HG02759 (cell line): ENCODE measurements around the gene ABHD12.

Source experiments
- ATAC-seq: cut with Tn5 transposase; IDR thresholded peaks from one replicate; pipeline ENCODE4 v1.9.1; 2021; ENCODE audit warnings: mild to moderate bottlenecking, moderate library complexity; ENCODE audit not compliant: unreplicated experiment

Gene ABHD12

GRCh38 chr20:25293507-25293906 lies 97.1 kb downstream of the ABHD12 start:
- no peak for ATAC-seq

DNA sequence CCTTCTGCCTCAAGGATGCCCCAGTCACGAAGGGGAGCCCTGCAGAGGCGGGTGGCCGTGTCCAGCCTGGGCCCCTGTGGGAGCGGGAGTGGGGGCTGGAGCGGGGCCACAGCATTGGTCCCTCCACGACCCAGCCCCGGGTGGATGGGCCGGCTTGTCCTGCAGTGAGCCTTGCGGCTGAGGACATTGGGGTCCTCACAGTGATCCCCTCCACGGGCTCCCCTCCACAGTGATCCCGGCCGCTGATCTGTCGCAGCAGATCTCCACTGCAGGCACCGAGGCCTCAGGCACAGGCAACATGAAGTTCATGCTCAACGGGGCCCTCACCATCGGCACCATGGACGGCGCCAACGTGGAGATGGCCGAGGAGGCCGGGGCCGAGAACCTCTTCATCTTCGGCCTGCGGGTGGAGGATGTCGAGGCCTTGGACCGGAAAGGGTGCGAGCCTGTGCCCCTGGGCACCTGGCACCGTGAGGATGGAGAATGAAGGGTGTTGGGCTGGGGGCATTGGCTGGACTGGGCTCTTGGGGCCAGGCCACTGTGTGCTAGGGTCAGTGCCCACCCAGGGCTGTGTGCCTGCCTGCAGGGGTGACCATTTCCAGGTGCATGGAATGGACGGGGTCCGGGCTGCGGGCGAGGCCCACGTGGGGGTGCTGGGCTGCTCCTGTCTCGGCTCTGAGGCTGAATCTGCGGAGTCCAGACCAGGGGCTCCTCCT lies 98.3 kb downstream of the ABHD12 start:
- no peak for ATAC-seq

DNA sequence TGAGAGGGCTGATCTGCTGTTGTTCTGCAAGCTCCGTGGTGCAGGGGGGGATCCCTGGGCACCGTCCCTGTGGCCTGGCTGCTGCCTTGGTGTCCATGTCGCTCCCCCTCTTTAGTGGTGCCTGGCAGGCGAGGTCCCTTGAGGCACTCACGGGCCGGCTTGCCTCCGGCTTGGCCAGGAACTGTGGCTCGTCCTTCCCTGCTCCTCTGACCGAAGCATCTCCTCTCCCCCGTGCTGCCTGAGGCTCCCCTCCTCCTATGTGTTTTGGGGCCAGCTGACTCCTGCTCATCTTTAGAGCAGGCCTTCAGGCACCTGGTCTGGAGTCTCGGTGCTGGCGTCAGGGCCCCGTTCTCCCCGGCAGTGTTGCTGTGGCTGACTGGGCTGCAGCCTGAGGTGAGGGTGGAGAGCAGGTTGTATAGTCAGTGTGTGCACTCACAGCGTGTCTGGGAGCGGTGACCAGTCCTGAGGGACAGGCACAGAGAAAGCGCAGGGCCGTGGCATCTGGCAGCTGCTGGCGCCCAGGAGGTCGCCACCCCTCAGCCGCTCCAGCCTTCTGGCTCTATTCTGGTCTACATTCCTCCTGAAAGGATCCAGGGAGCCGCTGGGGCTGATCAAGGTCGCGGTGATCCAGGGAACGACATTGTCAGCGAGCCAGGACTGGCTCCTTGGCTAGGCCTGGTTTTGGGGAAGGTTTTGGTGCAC lies 99.1 kb downstream of the ABHD12 start:
- no peak for ATAC-seq

GRCh38 chr20:25290646-25291431 lies 99.8 kb downstream of the ABHD12 start:
- no peak for ATAC-seq

GRCh38 chr20:25289886-25290597 lies 100.6 kb downstream of the ABHD12 start:
- ATAC-seq = no peak

GRCh38 chr20:25288291-25289181 lies 102.1 kb downstream of the ABHD12 start:
- ATAC-seq = peak; percentile 89

DNA sequence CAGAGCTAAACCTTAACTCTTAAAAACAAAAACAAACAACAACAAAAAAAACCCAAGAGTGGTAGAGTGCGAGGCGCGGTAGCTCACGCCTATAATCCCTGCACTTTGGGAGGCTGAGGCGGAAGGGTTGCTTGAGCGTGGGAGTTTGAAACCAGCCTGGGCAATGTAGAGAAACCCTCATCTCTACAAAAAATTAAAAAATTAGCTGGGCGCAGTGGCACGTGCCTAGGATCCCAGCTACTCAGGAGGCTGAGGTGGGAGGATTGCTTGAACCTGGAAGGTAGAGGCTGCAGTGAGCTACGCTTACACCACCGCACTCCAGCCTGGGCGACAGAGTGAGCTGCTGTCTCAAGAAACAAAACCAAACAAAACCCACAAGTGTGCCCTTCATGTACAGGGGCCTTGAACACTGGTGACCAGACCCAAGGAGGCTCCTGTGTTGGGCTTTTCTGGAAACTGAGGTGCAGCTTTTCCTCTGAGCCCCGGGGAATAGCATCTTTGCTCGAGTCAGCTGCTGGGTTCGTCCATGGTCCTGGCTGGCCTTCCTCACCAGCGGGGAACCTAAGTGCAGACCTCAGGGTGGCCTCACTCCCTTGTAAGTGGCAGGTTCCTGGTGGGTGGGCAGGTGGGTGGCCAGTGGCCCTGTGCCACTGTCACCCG lies 102.9 kb downstream of the ABHD12 start:
- no peak for ATAC-seq

- no peak for ATAC-seq
These were observed 103.7 kb downstream of the ABHD12 start for GRCh38 chr20:25286917-25287316.

DNA sequence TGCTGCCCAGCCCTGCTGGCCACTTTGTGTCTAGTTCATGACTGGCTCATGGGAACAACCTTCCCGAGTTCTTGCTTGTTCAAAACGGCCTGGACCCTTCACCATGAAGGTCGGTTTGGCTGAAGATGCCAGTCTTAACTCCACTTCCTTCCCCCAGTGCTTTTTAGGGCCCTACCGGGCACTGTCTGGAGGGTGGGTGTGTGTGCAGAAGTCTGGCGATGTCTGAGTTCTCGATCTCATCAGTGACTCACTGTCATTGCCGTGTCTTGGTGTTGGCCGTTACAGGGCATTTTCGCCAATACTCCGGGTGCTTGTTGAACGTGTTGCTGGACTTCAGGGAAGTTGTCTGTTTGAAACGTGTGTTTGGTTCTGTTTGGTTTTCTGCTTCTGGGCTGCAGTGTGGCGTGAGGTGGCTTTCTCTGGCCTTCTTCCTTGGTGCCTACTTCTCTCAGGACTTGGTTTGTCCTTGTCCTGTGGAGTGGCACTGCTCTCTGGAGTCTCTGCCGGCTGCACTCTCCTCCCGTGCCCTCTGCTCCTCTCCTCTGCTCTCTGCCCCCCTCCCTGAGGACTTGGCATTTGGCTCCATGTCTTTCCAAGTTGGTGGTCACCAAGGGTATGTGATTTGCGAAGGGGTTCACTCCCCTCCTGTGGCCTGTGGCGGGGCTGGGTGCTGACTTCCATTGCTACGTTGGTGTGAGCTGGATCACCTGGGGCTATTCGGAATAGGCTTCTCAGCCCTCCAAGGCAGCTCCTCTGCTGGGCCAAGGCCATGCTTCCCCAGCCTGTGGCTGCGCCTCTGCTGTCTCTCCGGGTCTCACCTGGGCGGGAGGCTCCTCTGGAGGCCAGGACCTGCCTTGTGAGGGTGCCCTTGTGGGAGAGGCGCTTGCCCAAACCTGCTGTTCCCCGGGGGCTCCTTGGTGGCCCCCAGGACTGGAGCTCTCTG lies 104.5 kb downstream of the ABHD12 start:
- ATAC-seq = no peak

DNA sequence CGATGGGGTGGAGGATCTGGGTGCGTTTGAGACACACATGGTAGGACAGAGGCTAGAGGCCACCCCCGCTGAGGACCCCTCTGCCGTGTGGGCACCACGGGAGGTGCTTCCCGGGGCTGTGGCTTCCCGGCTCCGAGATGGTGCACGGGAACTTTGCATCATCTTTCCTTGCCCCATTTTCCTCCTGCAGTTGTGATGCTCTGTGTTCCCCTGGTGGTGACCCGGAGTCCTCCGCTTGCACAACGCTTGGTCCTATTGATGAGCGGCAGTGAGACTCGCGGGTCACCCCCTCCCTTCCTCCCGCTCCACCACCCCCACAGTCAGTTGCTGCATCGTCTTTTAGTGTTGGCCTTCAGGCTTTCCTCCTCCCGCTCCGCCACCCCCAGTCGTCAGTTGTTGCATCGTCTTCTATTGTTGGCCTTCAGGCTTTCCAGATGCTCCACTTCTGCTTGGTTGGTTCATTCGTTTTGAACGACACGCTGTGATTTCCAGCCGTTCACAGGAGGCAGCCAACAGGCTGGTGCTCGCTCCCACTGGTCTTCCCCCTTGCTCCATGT lies 105.5 kb downstream of the ABHD12 start:
- no peak for ATAC-seq

DNA sequence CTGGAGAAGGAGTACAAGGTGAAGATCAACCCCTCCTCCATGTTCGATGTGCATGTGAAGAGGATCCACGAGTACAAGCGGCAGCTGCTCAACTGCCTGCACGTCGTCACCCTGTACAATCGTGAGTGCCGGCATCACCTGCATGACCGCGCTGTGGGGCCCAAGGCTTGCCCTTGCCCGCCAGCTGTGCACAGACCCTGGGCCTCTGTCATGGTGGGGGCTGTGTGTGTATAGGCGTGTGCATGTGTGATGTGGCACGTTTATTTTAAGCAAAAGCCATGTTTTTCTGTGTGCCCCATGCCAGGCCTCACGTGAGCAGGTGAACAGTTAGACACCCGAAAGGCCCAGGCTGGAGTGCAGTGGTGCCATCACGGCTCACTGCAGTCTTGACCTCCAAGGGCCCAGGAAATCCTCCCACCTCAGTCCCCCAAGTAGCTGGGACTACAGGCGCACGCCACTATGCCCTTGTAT lies 106.5 kb downstream of the ABHD12 start:
- no peak for ATAC-seq

DNA sequence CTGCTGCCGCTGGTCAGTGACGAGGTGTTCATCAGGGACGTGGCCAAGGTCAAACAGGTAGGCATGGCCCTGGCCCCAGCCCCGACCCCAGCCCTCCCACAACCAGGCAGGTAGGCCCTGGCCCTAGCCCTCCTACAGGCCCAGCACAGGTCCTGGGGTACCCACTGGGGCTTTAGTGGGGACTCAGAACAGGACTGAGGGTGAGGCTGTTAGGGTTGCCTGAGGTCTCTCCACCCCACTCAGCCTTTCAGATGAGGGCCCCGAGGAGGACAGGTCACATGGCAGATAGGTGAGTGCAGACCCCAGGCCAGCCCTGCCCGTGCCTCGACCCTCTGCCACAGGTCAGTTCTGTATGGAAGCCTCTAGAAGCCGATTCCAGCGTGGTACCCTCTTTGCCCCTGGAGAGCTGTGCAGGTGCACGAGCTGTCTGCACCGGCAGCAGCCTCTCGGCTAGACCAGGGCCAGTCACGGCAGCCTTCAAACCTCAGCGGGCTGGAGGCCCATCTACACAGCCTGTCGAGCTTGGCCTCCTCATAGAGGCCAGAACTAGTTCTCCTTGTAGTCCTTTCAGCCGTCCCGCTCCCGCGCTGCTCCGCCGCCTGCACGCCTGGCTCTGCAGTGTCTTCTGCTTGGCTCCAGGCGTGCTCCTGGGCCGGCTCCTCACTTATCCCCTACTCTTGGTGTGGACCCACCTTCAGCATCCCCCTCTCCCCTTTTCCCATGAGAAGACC lies 107.2 kb downstream of the ABHD12 start:
- ATAC-seq = no peak

DNA sequence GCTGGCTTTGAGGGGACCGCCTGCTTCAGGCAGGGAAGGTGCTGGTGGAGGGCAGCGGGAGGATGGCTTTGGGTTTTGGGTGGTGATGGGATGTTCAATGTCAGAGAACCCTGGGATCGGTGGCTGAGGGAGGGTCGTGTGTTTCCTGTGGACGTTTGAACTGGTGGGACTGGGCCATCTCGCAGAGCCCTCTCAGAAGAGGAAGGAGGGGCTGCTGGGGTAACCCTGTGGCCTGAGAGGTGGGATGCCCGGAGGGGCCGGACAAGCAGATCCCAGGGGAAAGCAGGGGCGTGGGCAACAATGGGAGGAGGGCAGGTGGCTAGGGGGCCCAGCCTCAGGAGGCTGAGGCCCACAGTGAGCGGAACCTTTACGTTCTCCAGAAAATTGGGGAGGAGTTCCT lies 107.8 kb downstream of the ABHD12 start:
- ATAC-seq = no peak

DNA sequence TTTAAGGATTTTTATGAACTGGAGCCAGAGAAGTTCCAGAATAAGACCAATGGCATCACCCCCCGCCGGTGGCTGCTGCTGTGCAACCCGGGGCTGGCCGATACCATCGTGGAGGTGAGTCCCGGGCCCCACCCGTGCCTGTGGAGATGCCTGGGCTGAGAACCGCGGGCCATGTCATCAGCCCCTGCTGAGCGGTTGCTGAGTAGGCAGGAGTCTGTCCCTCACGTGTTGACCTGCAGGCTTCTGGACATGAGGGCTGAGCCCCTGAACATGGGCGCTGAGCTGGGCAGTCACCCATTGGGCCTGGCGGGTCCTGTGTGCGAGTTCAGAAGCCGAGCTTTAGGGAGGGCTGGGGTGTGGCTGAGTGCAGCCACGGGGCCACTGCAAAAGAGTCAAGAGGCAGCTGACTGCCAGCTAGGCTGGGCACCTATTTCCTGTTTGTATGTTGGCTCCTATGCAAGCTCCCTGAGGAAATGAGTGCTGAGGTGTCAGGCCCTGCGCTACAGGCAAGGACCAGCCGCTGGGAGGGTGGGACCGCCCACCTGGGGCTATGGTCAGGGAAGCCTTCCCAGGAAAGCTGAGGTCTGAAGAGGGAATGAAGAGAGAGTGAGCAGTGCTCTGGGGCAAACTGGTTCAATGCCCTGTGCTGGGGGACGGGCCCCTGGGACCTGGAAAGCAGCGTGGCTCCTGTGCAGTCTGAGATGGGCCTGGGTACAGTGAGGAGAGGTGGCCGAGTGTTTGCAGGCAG lies 108.4 kb downstream of the ABHD12 start:
- ATAC-seq = no peak

DNA sequence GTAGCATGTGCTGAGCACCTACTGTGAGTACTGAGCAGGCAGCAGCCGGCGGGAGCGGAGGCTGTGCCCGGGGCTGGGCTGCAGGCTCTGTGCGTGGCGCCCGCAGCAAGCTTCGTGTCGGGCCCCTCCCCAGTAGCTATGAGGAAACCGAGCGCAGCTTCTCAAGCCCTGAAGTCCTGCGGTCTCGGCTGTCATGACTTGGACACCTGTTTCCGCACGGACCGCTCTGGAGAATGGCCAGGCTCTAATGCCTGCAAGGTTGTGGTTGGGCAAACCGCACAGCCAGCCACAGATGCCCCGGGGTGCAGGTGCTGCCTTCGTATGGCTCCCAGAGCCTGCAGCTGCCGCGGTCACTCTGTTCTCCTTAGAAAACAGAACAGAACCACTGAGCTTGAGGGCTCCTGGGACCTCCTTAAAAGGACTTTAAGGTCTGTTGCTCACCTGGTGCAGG lies 109.1 kb downstream of the ABHD12 start:
- ATAC-seq = peak; percentile 46
